ENCODE results near the gene TPSAB1.
"Not testable (repeated sequence)": the region's sequence is repeated elsewhere in the genome, so short reads cannot be mapped to it uniquely, and the experiment has no call there.

The TPSAB1 gene

DNA sequence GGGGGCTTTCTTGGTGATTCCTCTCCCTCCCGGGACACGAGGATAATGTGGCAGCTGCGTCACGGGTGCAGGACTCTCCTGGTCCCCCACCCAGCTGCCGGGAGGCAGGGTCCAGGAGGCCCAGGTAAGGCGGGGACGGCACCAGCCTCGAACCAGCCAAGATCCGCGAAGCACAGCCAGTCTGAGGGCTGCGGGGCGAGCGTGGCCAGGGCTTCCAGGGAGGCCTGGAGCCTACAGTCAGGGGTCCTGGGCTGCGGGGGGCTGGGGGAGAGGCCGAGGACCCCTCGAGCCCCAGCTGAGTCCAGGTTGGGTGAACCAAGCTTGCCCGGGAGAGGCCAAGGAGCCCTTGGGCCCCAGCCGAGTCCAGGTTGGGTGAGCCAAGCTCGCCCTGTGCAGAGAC is 25.3 kb downstream of the TPSAB1 start:
- no peak for DNase-seq (ENCODE audit: low read depth)

DNA sequence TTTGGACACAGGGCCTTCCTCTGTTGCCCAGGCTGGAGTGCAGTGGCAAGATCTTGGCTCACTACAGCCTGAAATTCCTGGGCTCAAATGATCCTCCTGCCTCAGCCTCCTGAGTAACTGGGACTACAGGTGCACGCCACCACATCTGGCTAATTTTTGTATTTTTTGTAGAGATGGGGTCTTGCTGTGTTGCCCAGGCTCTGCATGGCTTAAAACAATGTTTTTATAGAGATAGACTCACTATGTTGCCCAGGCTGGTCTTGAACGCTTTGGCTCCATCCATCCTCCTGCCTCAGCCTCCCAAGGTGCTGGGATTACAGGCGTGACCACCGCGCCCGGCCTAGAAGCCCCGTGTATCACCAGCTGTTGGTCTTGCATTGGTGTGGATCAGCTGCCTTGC is 28.9 kb downstream of the TPSAB1 start:
- not testable (repeated sequence) for DNase-seq (ENCODE audit: low read depth)

DNA sequence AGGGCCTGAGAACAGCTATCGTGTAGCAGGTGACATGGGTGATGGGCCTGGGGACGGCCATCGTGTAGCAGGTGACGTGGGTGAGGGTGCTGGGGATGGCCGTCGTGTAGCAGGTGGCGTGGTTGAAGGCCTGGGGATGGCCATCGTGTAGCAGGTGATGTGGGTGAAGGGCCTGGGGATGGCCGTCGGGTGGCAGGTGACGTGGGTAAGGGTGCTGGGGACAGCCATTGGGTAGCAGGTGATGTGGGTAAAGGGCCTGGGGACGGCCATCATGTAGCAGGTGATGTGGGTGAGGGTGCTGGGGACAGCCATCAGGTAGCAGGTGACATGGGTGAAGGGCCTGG is 30.8 kb downstream of the TPSAB1 start:
- DNase-seq (ENCODE audit: low read depth): no peak

DNA sequence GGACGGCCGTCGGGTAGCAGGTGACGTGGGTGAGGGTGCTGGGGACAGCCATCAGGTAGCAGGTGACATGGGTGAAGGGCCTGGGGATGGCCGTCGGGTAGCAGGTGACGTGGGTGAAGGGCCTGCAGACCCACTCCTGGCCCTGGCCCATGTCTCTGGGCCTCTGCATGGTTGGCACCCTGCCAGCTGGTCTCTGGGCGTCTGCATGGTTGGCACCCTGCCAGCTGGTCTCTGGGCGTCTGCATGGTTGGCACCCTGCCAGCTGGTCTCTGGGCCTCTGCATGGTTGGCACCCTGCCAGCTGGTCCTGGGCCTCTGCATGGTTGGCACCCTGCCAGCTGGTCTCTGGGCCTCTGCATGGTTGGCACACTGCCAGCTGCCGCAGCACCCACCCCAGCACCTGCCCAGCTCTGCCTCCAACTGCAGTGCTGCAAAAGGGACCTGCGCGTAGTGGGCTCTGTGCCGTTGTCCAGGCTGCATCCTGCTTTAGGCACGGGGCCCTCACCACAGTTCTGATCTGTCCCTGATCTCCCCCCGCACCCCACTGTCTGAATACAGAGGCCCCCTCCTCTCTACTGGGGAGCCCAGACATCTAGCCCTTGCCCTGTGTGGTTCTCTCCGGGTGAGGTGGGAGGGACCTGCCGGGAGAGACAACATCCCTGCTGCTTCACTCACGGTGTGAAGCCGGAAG is 31.4 kb downstream of the TPSAB1 start:
- not testable (repeated sequence) for DNase-seq (ENCODE audit: low read depth)

DNA sequence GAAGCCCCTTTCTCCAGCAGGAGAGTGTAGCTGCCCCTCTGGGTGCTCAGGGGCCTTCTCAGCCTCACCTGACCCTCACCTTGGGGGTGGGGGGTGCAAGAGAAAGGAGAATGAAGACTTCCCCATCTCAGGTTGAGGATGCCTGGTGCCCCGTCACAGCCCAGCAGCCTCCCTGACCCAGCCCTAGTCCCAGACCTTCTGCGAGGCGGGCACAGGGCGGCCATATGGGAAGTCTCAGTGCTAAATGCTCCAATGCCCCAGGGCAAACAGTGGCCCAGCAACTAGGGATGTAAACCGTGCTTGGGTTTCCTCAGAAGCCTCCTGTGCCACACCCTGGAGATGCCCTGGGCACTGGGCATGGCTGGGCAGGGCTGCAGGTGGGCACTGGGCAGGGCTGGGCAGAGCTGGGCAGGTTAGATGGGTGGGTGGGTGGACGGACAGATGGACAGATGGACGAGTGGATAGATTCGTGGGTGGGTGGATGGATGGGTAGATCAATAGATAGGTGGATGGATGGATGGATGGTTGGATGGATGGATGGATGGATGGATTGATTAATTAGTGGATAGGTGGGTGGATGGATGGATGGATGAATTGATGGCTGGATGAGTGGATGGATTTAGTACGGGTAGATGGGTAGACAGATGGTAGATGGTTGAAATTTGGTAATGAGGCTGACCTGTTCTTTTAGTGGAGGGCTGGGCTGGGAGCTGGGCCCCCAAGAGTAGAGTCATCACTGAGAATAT is 32.1 kb downstream of the TPSAB1 start:
- DNase-seq (ENCODE audit: low read depth): no peak

DNA sequence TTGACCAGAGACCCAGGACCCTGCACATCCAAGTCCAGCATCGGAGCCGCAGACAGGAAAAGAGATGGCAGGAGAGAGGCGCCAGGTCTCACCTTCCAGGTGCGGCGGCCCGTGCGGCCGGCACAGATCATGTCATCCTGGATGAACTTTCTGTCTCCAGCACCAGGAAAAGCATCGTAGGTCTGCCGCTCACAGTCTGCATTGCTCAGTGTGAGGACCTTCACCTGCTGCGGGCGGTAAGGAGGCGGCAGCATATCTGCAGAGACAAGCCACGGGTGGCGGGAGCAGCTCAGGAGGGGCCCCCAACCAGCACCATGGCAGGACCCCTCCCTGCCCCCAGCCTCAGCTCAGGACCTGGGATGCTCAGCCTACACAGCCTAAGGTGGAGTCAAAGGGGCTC is 33.3 kb downstream of the TPSAB1 start:
- DNase-seq (ENCODE audit: low read depth): no peak

DNA sequence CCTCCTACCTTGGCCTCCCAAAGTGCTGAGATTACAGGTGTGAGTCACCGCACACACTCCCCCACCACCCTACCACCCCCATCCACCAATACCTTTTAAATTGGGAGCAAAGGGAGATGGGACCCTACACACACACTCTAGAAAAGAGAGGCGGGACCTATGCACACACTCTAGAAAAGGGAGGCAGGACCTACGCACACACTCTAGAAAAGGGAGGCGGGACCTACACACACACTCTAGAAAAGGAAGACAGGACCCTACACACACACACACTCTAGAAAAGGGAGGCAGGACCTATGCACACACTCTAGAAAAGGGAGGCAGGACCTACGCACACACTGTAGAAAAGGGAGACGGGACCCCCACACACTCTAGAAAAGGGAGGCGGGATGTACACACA is 34.3 kb downstream of the TPSAB1 start:
- DNase-seq (ENCODE audit: low read depth): no peak

DNA sequence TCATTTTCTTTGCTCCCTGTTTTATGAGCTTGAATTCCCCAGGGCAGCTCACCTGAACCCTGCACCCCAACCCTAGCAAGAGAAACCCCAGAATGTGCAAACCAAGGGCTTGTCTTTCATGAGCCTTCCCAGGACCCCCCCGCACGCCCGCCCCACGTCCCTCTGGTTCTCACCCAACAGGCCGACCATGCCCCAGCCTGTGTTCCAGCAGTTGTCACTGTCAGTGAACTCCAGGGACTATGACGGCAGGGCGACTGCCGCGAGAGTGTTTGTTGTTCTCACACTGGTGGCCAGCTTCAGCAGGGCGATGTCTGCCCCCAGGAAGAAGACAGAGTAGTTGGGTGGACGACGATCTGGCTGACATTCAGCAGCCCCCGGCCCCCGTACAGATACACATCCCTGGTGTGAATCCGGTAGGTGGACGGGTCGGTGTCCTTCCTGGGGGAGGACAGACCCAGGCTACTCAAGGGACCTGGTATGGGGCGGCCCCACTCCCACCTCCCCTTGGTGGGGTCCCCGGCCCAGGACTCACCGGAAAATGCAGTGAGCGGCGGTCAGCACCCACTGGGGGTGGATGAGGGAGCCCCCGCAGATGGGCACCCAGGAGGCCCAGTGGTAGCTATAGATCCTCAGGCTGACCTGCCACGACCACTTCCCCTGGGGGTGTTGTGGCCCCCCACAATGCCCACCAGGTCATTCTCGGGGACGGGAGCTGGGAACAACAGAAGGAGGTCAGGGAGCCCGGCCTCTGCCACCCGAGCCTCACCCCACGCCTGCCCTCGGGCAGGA is 35.5 kb downstream of the TPSAB1 start:
- no peak for DNase-seq (ENCODE audit: low read depth)

DNA sequence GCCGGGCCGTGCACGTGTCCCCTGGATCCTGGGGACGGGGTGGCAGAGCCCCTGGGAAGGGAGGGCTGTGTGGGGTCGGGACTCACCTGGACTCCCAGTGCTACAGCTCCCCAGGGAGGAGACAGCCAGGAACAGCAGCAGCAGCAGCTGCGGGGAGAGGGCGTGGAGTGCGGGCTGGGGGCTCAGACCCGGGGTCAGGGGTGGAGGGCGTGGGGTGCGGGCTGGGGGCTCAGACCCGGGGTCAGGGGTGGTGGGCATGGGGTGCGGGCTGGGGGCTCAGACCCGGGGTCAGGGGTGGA is 36.0 kb downstream of the TPSAB1 start:
- DNase-seq (ENCODE audit: low read depth): no peak

DNA sequence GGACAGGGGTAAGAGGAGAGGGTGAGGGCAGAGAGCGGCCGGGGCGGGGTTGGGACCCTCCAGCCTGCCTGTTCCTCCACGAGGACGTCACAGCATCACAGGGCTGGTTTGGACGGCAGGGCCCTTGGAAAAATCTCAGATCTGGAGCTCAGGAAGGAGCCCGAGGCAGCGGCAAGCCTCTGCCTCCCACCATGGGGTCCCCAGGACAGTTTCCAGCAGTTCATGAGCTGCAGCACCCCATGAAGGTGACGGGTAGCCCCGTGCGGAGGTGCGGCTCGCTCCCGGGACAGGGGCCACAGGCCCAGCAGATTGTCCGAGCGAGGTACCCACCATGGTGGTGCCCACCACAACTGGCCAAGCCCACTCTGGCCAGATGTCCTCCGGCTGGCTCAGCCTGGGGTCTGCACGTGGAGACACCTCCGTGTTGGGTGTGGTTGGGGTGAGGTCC is 36.7 kb downstream of the TPSAB1 start:
- no peak for DNase-seq (ENCODE audit: low read depth)

DNA sequence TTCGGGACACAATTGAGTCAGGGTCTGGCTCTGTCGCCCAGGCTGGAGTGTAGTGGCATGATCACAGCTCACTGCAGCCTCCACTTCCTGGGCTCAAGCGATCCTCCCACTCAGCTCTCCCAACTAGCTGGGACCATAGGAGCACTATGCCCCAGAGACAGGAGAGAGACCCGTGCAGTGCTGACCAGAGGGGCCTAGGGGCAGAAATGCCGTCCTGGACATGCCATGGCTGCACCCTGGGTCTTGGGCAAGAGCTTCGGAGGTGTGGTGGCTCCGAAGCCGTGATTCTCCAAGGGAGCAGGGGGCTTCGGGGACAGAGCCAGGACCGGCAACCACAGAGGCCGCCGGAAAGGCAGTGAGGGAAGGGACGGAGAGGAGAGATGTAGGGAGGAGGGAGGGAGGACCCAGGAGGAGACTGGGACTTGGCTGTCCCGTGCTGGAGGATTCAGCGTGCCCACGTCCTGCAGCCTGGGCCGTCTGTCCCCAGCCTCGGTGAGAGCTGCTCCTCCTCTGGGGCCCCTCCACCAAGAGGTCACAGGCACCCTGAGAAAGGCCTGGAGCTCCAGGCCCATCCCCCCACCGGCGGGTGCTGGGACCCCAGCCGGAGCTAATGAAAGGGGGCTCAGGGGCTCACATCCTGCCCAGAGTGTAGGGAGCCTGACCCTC is 37.2 kb downstream of the TPSAB1 start:
- no peak for DNase-seq (ENCODE audit: low read depth)

DNA sequence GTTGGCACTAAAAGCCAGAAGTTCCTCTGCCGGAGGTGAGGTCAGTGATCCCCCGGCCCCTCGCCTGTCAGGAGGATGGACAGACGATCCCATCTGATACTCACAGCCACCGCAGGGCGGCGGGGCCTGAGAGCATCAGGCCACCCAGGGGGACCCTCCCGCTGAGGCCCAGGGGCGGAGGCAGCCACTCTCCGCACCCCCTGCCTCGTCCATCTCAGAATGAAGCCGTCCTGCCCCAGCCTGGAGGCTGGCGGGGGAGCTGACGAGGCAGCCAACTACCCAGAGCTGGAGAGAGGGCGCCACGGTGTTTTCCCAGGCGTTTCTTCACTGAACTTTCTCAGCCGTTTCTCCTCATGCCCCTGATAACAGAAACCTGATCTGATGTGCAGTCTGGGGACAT is 38.0 kb downstream of the TPSAB1 start:
- no peak for DNase-seq (ENCODE audit: low read depth)

DNA sequence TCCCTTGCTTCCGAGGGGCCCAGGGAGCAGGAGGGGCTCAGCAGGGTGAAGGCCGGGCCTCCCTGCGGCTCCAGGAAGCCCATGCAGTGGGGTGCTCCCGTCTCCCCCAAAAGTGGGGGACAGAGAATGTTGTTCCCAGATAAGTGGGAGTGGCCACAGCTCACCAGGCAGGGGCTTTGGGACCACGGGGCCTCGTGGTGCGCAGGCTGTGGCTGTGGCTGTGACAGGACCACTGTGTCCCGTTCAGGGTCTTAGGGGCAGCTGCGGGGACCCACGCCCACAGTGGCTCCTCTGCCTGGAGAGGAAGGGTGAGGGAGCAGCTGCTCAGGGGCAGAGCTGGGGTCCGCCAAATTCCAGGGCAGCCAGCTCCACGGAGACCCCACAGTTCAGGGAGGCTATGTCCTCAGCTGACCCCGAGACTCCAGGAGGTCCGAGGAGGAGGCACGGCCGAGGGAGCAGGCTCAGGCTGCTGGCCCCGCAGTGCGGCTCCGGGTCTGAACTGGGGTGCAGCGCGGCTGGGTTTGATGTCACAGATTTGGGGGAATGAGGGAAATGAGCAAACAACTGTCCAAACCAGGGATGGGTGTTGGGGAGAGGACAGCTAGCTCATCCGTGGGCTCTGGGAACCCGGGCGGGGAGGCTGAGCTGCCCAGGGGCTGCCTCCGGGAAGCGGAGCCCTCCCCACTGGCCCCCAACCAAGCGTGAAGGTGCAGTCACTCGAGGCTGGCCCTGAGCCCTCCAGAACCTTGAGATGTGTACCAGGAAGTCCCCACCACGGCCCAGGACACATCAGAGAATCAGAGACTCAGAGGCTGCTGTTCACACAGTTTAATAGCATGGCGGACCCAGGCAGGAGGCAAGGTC is 38.8 kb downstream of the TPSAB1 start:
- DNase-seq (ENCODE audit: low read depth): no peak

DNA sequence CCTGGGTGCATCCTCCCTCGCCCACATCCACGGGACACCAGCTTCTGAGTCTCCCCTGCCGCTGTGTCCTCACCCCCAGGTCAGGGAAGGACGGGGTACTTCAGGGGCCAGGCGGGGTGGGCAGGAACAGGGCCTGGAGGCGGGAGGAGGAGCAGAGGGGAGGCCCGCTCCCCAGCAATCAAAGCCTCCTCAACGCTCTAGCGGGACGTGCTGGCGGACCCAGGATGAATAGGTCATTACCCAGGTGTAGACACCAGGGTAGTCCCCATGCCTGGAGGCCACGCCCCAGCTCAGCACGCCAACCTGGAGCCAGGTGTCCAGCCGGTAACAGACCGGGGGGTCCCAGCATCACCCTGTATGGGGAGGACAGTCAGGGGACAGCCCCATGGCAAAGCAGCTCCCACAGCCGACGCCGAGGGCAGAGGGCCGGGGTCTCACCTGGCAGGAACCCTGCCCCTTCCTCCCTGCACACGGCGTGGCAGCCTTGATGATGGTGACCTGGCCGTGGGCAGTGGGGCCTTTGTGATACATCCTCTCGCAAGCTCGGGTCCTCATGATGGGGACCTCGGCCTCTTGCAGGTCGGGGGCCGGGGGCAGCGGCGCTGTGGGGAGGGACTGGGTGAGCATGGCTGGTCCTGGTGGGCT is 39.6 kb downstream of the TPSAB1 start:
- DNase-seq (ENCODE audit: low read depth): no peak

DNA sequence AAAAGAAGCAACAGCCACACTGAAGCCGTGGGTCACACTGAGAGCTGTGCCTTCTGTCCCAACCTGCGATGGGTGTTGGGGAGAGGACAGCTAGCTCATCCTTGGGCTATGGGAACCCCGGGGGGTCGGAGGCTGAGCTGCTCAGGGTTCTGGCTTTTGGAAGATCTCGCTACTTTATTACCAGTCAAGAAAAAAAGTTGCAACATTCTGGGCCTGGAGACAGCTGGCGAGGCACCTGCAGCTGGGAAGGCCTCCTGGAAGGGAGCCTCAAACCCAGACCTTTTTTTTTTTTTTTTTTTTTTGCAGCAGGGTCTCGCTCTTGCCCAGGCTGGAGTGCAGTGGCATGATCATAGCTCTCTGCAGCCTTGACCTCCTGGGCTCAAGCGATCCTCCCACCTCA is 40.3 kb downstream of the TPSAB1 start:
- DNase-seq (ENCODE audit: low read depth): no peak

DNA sequence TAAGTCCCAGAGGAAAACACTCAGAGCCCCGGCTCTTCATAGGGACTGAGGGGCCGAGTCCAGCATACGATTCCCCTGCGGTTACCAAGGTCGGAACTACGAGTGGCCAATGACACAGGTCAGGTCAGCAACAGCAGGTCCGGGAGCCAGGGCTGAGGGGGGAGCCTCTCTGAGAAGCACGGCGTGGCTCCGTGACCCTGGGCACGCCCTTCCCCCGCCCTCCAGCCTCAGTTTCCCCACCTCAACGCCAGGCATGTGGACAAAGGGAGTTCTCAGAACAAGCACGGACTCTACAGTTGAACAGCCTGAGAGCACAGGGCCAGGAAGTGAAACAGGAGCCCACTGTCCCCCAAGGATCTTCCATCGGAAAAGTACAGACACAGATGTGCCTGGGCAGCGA is 41.0 kb downstream of the TPSAB1 start:
- no peak for DNase-seq (ENCODE audit: low read depth)

DNA sequence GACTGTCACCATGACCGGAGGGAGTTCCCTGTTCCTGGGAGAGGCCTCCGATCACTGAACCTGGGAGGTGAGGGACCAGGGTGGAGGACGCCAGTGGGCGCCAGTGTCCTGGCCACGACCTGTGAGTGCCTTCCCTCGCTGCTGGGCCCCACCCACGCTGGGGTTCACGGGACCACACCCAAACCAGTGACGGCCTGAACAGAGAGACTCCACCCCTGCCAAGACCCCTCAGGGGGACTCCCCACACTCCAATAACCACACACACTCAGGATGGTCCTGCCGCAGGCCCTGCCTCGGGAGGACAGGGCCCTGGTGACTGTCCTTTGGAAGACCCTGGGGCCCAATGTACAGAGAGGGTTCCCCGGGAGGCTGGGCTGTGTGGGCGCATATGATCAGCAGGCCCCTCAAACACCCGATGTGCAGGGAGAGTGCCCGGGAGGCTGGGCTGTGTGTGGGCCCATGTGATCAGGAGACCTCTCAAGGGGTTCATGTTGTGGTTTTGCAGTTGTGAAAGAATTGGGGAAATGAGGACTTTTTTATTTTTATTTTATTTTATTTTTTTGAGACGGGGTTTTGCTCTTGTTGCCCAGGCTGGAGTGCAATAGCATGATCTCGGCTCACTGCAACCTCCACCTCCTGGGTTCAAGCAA is 41.9 kb downstream of the TPSAB1 start:
- no peak for DNase-seq (ENCODE audit: low read depth)

DNA sequence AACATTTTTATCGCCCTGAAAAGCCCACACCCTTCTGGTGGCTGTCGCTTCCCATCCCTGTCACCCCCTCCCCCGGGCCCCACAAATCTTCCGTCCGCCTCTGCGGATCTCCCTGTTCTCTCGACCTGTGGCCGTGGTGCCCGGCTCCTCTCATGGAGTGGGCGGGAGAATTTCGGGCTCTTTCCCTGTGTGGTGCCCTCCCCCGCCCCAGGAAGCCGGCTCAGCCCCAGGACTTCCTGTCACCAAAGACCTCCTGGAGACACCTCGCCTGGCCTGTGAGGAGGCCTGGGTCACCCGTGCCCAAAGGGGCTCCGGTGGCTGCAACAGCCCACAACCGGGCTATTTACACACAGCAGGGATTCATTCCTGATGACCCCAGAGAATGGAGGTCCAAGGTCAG is 42.8 kb downstream of the TPSAB1 start:
- DNase-seq (ENCODE audit: low read depth): no peak

DNA sequence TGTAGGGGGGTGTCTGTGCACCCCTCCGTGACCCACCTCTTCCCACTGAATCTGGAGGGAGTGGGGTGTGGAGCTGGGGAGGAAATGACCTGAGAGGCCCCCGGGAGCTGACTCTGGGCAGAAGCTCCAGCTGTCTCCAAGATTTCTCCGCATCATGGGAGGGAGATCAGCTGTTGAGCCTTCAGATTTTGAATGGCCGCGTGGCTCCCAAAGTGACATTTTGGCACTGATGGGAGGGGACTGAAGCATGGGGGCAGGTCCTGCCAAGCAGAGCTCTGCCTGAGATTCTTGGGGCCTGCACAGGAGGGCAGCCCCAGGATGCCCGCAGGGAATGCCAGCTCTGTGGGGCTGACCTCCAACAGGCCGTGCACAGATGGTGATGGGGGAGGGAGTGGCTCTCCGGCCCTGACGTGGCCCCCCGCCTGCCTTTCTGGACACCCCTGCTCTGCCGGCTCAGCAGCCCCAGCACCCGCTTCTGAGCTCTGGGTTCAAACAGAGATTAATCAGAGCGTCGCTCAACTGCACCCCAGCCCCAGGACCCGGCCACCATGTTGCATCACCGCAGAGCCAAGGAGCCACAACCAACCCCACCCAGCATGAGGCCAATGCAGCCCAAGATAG is 43.6 kb downstream of the TPSAB1 start:
- no peak for DNase-seq (ENCODE audit: low read depth)

Measured in HS-27A (cell line).